ENCODE data around the gene CNIH2. TPM values are rescaled to one million over a fixed set of nuclear protein-coding genes. Genes with fewer than 3 reads are reported as not detected.
A peak's percentile ranks its signal among the peaks of the same experiment; 100 is the strongest.

CNIH2 gene
- total and polyA plus RNA-seq, 4 experiments from 2014 or later: 1.4 to 1.8 TPM; not detected in 2

DNA sequence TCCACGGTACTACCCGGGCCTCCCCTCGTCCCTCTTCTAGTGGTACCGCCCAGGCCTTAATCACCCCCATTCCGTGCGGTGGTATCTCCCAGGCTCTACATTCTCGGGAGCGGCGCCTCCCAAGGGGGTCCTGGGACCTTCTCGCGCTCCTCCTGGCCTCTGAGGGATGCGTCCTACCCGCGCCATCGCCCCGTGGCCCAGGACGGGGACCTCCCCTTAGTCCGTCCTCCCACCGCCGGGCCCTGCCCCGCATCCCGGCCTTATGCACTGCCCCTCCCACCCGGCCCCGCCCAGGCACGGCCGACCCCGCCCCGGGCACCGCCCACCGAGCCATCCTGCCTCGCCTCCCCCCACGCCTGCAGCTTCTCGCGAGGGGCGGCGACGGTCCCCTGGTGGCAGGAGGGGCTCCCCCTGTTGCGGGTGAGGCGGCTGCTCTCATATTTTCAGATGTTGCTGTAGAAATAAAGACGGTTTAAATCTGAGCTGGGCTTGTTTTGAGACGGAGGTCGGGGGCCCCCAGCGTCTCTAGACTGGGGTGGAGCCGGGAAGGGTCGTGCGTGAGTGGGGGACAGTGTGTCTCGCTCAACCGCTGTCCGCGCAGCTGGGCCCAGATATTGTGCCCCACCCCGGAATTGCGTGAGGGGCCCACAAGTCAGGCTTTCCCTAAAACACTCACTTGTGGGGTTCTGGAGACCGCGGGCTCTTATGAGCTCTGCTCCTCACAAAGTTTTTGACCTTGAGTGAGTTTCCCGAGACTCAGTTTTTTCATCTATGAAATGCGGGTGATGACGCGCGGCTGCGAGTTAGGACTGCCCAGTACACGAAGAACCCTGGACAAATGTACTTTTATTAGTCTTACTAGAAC, 10.4 kb upstream of the CNIH2 start:
- intact Hi-C loops (cut with micrococcal nuclease): loop anchor here (1.0 to 5.0 kb wide), 6 partner anchors 10 to 1350 kb away; partner anchors contain the start of genes ATG2A and YIF1A
- Histone ChIP-seq H3K27me3 (ENCODE audit: insufficient read depth, low read length) (no peaks in the 10 kb centered on the region), H3K9me3 (ENCODE audit: control insufficient read depth in 1 of 2, low read length in 2 of 2) (no peaks in the 10 kb centered on the region), H3K4me3 (ENCODE audit: low read length in 2 of 2) (peak overlapping the region; percentile 62 to 78), H3K27ac (ENCODE audit: low read depth, low read length) (peak overlapping the region; percentile 88), H3K36me3 (ENCODE audit: insufficient read depth, low read length) (peaks cover 27% of the 10 kb centered on the region), H3K4me1 (ENCODE audit: insufficient read depth, low read length) (peaks cover 45% of the 10 kb centered on the region)
- Mint-ChIP-seq H3K27ac (peak overlapping the region; percentile 94 to 100 (median 98)), H3K9me3 (peaks cover 0 to 7% (median 0%) of the 10 kb centered on the region in 8 donors), H3K4me1 (peaks cover 20 to 49% (median 34%) of the 10 kb centered on the region in 4 donors), H3K27me3 (no peaks in the 10 kb centered on the region), H3K4me3 (peak overlapping the region; percentile 92 to 99 (median 94)), H3K36me3 (peaks cover 6 to 51% of the 10 kb centered on the region in 2 donors)
- DNase-seq: peak; percentile 77 to 85 (median 79)
- ChIA-PET CTCF (ENCODE audit: partially characterized antibody) (interaction anchor here (0.8 to 2.4 kb wide), 6 partner anchors 12 to 379 kb away, joined by 3 to 9 read pairs (median 3); partner anchors contain the start of genes FIBP and YIF1A), POLR2A (ENCODE audit: partially characterized antibody) (interaction anchor here (0.6 to 8.2 kb wide), 12 partner anchors 15 to 653 kb away, joined by 3 to 167 read pairs (median 3); partner anchors contain the start of genes BRMS1, CCDC85B, CNIH2 and TMEM151A)

DNA sequence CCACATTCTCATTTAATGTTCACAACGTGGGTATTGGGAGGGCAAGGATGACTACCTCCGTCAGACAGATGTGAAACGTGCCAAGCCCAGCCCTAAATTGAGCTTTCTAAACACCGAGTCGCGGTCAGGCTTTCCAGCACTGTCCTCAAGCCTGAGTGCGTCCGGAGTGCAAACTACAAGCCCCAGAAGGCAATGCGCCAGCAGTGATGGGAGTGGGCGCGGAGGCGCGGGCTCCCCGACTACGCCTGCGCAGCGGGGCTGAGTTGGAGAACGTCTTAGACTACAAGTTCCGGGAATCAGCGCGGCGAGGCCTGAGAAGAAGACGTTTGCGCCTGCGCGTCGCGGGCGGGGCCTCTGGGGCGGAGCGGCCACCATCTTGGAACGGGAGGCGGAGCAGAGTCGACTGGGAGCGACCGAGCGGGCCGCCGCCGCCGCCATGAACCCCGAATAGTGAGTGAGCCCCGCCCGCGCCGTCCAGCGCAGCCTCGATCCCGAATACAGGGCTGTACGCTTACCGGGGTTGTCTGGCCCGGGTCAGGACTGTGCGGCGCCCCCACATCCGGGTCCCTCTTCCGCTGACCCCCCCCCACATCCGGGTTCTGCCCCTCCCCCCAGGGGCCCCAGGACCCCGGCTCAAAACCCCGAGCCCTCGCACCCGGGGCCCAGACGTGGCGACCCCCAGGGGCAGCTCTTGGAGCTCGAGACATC, 9.6 kb upstream of the CNIH2 start, which contains the start of gene RAB1B:
TSS of gene RAB1B (plus strand) at position 396 of the 708 bp plus-strand sequence. CDS start at position 437, 41 bp downstream.
- H3K36me3 ChIP-seq (ENCODE audit: insufficient read depth, low read length): peaks cover 27% of the 10 kb centered on the region
- peaks cover 48% of the 10 kb centered on the region for H3K4me1 ChIP-seq (ENCODE audit: insufficient read depth, low read length)
- no peaks in the 10 kb centered on the region for H3K9me3 ChIP-seq (ENCODE audit: control insufficient read depth in 1 of 2, low read length in 2 of 2)
- ChIA-PET CTCF (ENCODE audit: partially characterized antibody) (interaction anchor here (0.7 to 2.4 kb wide), 6 partner anchors 12 to 46 kb away, joined by 3 to 9 read pairs (median 3); partner anchors contain the start of gene YIF1A), POLR2A (ENCODE audit: partially characterized antibody) (interaction anchor here (0.6 to 8.2 kb wide), 11 partner anchors 15 to 653 kb away, joined by 3 to 167 read pairs (median 3); partner anchors contain the start of genes BRMS1, CCDC85B, CNIH2 and TMEM151A)
- peak within 1 kb of the TSS; percentile 88 for H3K27ac ChIP-seq (ENCODE audit: low read depth, low read length)
- Mint-ChIP-seq H3K4me3 (peak within 1 kb of the TSS; percentile 92 to 99 (median 94)), H3K36me3 (peaks cover 12 to 55% of the 10 kb centered on the region in 2 donors), H3K4me1 (peaks cover 23 to 57% (median 38%) of the 10 kb centered on the region in 4 donors), H3K27ac (peak within 1 kb of the TSS; percentile 94 to 100 (median 98)), H3K27me3 (no peaks in the 10 kb centered on the region), H3K9me3 (peaks cover 0 to 7% (median 0%) of the 10 kb centered on the region in 8 donors)
- H3K4me3 ChIP-seq (ENCODE audit: low read length in 2 of 2): peak within 1 kb of the TSS; percentile 62 to 84
- H3K27me3 ChIP-seq (ENCODE audit: insufficient read depth, low read length): no peaks in the 10 kb centered on the region
- intact Hi-C loops (cut with micrococcal nuclease): loop anchor here (1.0 to 5.0 kb wide), 6 partner anchors 9 to 1351 kb away; partner anchors contain the start of genes ATG2A and YIF1A
- DNase-seq: peak; percentile 99 to 100 (median 100)

DNA sequence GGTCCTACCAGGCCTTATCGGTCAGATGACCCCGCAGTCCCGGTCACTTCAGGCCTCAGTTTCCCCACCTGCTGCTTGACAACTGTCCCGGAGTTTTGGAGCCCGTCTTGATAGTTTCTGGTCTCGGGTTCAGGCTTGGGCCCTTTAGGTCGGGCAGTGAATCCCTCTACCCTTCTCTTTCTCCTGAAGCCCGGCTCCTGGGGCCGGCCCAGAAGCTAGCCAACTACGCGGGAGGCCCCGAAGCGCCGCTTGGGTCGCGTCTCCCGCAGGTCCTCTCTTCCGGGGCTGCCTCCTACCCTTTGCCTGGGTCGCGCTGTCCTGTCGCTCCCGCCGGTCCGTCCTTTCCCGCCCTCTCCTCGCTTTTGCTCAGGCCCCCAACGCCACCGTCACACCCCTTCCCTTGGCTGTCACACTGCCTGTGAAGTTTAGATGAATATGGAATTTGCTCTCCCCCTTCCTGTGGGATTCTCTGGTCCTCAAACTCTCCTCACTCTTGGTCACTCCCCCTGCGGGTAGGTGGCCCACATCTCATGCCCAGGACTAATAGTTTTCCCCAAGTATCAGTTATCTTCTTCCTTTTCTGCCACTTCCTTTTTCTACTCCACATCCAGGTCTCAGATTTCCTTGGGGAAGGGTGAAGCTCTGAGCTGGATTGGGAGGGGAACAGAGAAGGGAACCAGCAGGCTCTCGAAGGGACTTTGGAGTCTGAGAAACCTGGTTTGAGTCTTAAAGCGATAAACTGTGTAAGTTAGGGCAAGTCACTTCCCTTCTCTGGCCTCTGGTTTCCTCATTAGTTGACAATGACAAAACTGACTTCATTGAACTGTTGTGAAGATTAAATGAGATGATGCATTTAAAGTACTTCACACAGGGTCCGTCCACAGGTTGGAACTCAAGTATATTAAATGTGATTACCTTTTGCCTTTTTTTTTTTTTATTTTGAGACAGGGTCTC, 8.7 kb upstream of the CNIH2 start:
- CTCF ChIA-PET (ENCODE audit: partially characterized antibody): interaction anchor here (0.7 to 2.4 kb wide), 3 partner anchors 14 to 117 kb away, joined by 3 to 9 read pairs (median 3); partner anchors contain the start of gene YIF1A
- Mint-ChIP-seq H3K27me3 (no peaks in the 10 kb centered on the region), H3K4me1 (peaks cover 24 to 65% (median 40%) of the 10 kb centered on the region in 4 donors), H3K36me3 (peaks cover 18 to 56% of the 10 kb centered on the region in 2 donors), H3K9me3 (peaks cover 0 to 7% (median 0%) of the 10 kb centered on the region in 8 donors), H3K27ac (peak overlapping the region; percentile 94 to 100 (median 98)), H3K4me3 (peak overlapping the region; percentile 92 to 99 (median 94))
- H3K4me3 ChIP-seq (ENCODE audit: low read length in 2 of 2): peak overlapping the region; percentile 62 to 84
- peaks cover 48% of the 10 kb centered on the region for H3K4me1 ChIP-seq (ENCODE audit: insufficient read depth, low read length)
- POLR2A ChIA-PET (ENCODE audit: partially characterized antibody): interaction anchor here (0.6 to 8.2 kb wide), 4 partner anchors 14 to 218 kb away, joined by 3 to 167 read pairs (median 4); partner anchors contain the start of genes CNIH2, TMEM151A and YIF1A
- H3K9me3 ChIP-seq (ENCODE audit: control insufficient read depth in 1 of 2, low read length in 2 of 2): no peaks in the 10 kb centered on the region
- no peaks in the 10 kb centered on the region for H3K27me3 ChIP-seq (ENCODE audit: insufficient read depth, low read length)
- H3K27ac ChIP-seq (ENCODE audit: low read depth, low read length): peak overlapping the region; percentile 88
- peaks cover 31% of the 10 kb centered on the region for H3K36me3 ChIP-seq (ENCODE audit: insufficient read depth, low read length)
- peak in 1 of 5 donors; percentile 8 for DNase-seq
- intact Hi-C loops (cut with micrococcal nuclease): loop anchor here (1.0 to 5.0 kb wide), 6 partner anchors 8 to 1352 kb away; partner anchors contain the start of genes ATG2A and YIF1A

DNA sequence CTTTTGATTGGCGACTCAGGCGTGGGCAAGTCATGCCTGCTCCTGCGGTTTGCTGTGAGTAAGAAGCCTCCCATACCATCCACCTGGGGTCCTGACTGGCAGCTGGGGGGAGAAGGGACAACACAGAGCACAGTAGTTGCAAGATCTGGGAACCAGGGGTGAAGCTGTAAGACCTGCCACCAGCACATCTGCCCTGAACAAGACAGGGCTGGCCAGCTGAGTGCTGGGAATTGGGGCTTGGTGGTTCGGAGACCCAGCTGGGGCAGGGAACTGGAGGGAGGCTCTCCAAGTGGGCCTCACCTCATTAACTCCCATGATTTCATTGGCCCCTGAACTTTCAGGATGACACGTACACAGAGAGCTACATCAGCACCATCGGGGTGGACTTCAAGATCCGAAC, 6.2 kb upstream of the CNIH2 start:
- Histone ChIP-seq H3K36me3 (ENCODE audit: insufficient read depth, low read length) (peaks cover 43% of the 10 kb centered on the region), H3K27me3 (ENCODE audit: insufficient read depth, low read length) (no peaks in the 10 kb centered on the region), H3K9me3 (ENCODE audit: control insufficient read depth in 1 of 2, low read length in 2 of 2) (no peaks in the 10 kb centered on the region), H3K27ac (ENCODE audit: low read depth, low read length) (no peak overlapping the region), H3K4me3 (ENCODE audit: low read length in 2 of 2) (no peak overlapping the region), H3K4me1 (ENCODE audit: insufficient read depth, low read length) (peaks cover 47% of the 10 kb centered on the region)
- intact Hi-C loops (cut with micrococcal nuclease): no loop called here
- peaks cover 21 to 69% of the 10 kb centered on the region in 2 donors for H3K36me3 Mint-ChIP-seq
- CTCF ChIA-PET (ENCODE audit: partially characterized antibody): interaction anchor here (0.6 to 3.3 kb wide), 4 partner anchors 10 to 678 kb away, joined by 4 to 15 read pairs (median 6); no protein-coding TSS in a partner anchor
- H3K4me3 Mint-ChIP-seq: peak overlapping the region in 3 of 8 donors; percentile 48 to 55 (median 52)
- H3K9me3 Mint-ChIP-seq: peaks cover 0 to 5% (median 0%) of the 10 kb centered on the region in 8 donors
- no peaks in the 10 kb centered on the region for H3K27me3 Mint-ChIP-seq
- POLR2A ChIA-PET (ENCODE audit: partially characterized antibody): interaction anchor here (1.2 to 8.2 kb wide), 2 partner anchors 12 to 19 kb away, joined by 3 to 167 read pairs; partner anchors contain the start of genes CNIH2, TMEM151A and YIF1A
- no peak for DNase-seq
- peaks cover 24 to 66% (median 40%) of the 10 kb centered on the region in 4 donors for H3K4me1 Mint-ChIP-seq
- H3K27ac Mint-ChIP-seq: peak overlapping the region in 5 of 7 donors; percentile 35 to 91 (median 50)

DNA sequence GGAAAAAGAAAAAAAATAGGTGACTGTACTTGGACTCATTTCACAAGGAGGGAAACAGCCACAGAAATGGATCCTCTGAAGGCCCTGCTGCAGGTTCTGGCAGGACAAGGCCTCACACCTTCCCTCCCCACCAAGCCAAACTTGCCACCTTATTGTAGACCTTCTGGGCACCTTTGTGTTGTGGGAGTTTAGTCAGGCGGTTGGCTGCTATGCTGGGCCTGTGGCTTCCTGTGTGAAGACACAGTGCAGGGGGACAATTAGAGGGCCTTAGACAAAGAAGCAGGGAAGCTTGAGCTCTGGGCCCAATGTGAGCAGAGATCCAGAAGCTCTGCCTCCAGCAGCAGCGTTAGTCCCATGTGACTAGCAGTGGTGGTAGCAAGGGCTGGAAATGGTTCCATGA, 5.4 kb upstream of the CNIH2 start:
- peaks cover 0 to 5% (median 0%) of the 10 kb centered on the region in 8 donors for H3K9me3 Mint-ChIP-seq
- ChIA-PET CTCF (ENCODE audit: partially characterized antibody) (interaction anchor here (0.6 to 3.3 kb wide), 4 partner anchors 9 to 221 kb away, joined by 3 to 15 read pairs (median 6); partner anchors contain the start of gene SF3B2), POLR2A (ENCODE audit: partially characterized antibody) (interaction anchor here (8.2 kb wide), 1 partner anchor 11 kb away, joined by 167 read pairs; the partner anchor contains the start of genes CNIH2 and YIF1A)
- H3K36me3 Mint-ChIP-seq: peaks cover 21 to 67% of the 10 kb centered on the region in 2 donors
- peak overlapping the region in 4 of 8 donors; percentile 3 to 62 (median 39) for H3K4me3 Mint-ChIP-seq
- Histone ChIP-seq H3K36me3 (ENCODE audit: insufficient read depth, low read length) (peaks cover 43% of the 10 kb centered on the region), H3K27ac (ENCODE audit: low read depth, low read length) (no peak overlapping the region), H3K9me3 (ENCODE audit: control insufficient read depth in 1 of 2, low read length in 2 of 2) (no peaks in the 10 kb centered on the region), H3K4me1 (ENCODE audit: insufficient read depth, low read length) (peaks cover 45% of the 10 kb centered on the region), H3K4me3 (ENCODE audit: low read length in 2 of 2) (no peak overlapping the region), H3K27me3 (ENCODE audit: insufficient read depth, low read length) (no peaks in the 10 kb centered on the region)
- H3K27me3 Mint-ChIP-seq: no peaks in the 10 kb centered on the region
- intact Hi-C loops (cut with micrococcal nuclease): no loop called here
- H3K4me1 Mint-ChIP-seq: peaks cover 21 to 64% (median 36%) of the 10 kb centered on the region in 4 donors
- no peak for DNase-seq
- H3K27ac Mint-ChIP-seq: peak overlapping the region in 5 of 7 donors; percentile 47 to 91 (median 62)

All from CD4-positive, alpha-beta memory T cell (primary cell).